Transverse colon (tissue), 4 donors: ENCODE data around the gene DGCR2.

ENCODE experiments used
- EP300 ChIP-seq: sonication (generic); formaldehyde crosslinking; IDR thresholded peaks from one replicate; pipeline ENCODE4 v1.6.1; 2017; ENCODE audit warnings: antibody characterized with exemption, low read depth
- POLR2A ChIP-seq: fragments of 450-650 bp; IDR thresholded peaks from one replicate; pipeline ENCODE4 v1.6.1; 2016; ENCODE audit warnings: antibody characterized with exemption, mild to moderate bottlenecking, moderate library complexity
- POLR2AphosphoS5 ChIP-seq, 3 donors: sonication (generic); formaldehyde crosslinking; IDR thresholded peaks; one replicate each; pipeline ENCODE4 v1.6.1; 2016; ENCODE audit warnings: antibody characterized with exemption in 3 of 3
- TF ChIP-seq, protein P1 (sequence below), 5 experiments: fragments of 200-600 bp in 3 of 5; fragments of 450-650 bp in 2 of 5; sonication (generic) in 3 of 5; IDR thresholded peaks; 1 replicate in 2 of 5; 2 replicates in 3 of 5; pipeline ENCODE4 v1.5.1; 2016 to 2017; ENCODE audit warnings: antibody characterized with exemption in 5 of 5, inconsistent platforms in 3 of 5, mild to moderate bottlenecking in 2 of 5, moderate library complexity in 1 of 5

DNA sequence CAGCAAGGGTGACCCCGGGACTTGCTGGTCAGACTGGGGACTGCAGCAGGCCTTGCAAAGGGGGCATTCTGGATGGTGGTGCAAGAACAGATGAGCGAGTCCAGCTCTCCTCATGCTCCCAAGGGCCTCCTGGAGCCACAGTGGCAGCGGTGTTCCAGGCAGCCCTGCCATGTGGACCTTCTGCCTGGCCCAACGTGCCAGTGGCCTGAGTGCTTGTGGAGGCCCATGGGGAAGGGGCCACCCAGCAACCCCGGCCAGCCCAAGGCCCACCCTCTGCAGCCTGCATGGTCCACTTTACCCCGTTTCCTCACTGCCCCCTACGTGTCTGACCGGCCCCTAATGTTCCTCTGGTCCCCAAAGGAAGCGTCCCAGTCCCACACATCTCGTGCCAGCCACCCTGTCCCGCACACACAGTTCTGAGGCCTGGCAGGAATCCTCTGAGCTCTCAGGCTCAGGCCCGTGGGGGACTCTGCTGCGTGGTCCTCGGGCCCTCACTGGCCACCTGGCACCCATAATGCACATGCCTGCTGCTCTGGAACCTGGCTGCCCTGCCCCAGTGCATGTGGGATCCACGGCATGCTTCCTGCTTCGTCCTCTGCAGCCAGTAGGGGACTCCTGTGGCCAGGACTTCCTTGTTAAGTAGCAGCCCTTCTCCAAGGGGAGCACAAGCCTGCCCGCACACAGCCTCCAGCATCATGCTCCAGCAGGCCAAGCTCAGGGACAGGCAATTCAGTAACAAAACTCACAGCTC lies 85.5 kb downstream of the DGCR2 start:
- TF ChIP-seq POLR2A (no peak), POLR2AphosphoS5 (IDR thresholded peaks at IDR 0.05) (no peak), EP300 (no peak)
- TF ChIP-seq, protein P1, sequence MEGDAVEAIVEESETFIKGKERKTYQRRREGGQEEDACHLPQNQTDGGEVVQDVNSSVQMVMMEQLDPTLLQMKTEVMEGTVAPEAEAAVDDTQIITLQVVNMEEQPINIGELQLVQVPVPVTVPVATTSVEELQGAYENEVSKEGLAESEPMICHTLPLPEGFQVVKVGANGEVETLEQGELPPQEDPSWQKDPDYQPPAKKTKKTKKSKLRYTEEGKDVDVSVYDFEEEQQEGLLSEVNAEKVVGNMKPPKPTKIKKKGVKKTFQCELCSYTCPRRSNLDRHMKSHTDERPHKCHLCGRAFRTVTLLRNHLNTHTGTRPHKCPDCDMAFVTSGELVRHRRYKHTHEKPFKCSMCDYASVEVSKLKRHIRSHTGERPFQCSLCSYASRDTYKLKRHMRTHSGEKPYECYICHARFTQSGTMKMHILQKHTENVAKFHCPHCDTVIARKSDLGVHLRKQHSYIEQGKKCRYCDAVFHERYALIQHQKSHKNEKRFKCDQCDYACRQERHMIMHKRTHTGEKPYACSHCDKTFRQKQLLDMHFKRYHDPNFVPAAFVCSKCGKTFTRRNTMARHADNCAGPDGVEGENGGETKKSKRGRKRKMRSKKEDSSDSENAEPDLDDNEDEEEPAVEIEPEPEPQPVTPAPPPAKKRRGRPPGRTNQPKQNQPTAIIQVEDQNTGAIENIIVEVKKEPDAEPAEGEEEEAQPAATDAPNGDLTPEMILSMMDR (IDR thresholded peaks at IDR 0.05): no peak
